Kidney (tissue), 14 donors: ENCODE measurements around the gene NPC1. TPM values are rescaled to one million over a fixed set of nuclear protein-coding genes. Genes with fewer than 3 reads are reported as not detected.

ENCODE experiments used
- DNase-seq, 5 donors: peaks; one replicate each; pipeline ENCODE4 v3.0.0-alpha.2; 2013 to 2020
- FAIRE-seq: peaks from 2 replicates; lab custom pipeline; 2012; peaks lifted over from hg19 to GRCh38; lab: Jason Lieb, UNC
- H3K27ac ChIP-seq, 2 donors: one replicate each; pipeline ENCODE4 v1.7.0; 2013; ENCODE audit warnings: low read depth in 2 of 2, low read length in 2 of 2, inconsistent platforms in 1 of 2
- H3K27me3 ChIP-seq: one replicate; pipeline ENCODE4 v1.7.1; 2013; ENCODE audit warnings: low read length, inconsistent platforms; ENCODE audit not compliant: control insufficient read depth, insufficient read depth
- H3K36me3 ChIP-seq, 3 donors: one replicate each; pipeline versions ENCODE4 v1.7.0 to v1.7.1; 2013; ENCODE audit warnings: low read length in 3 of 3, control low read depth in 1 of 3, inconsistent platforms in 1 of 3; ENCODE audit not compliant: insufficient read depth in 3 of 3, control insufficient read depth in 2 of 3
- H3K4me1 ChIP-seq, 3 donors: one replicate each; pipeline versions ENCODE4 v1.7.0 to v1.7.1; 2013; ENCODE audit warnings: low read length in 3 of 3, inconsistent platforms in 1 of 3, low read depth in 1 of 3; ENCODE audit not compliant: control insufficient read depth in 2 of 3, insufficient read depth in 2 of 3
- H3K4me3 ChIP-seq, 3 donors: one replicate each; pipeline versions ENCODE4 v1.7.0 to v1.8.1; 2013; ENCODE audit warnings: low read length in 3 of 3, control low read depth in 1 of 3, inconsistent platforms in 1 of 3
- H3K9ac ChIP-seq, 3 donors: one replicate each; pipeline versions ENCODE4 v1.7.0 to v1.7.1; 2013; ENCODE audit warnings: low read length in 3 of 3, control low read depth in 1 of 3, inconsistent platforms in 1 of 3
- H3K9me3 ChIP-seq, 3 donors: one replicate each; pipeline versions ENCODE4 v1.7.0 to v1.7.1; 2013; ENCODE audit warnings: low read length in 3 of 3, control low read depth in 1 of 3, inconsistent platforms in 1 of 3; ENCODE audit not compliant: control insufficient read depth in 2 of 3, insufficient read depth in 1 of 3
- intact Hi-C: fragments of 100-400 bp; cut with DNase I; formaldehyde crosslinking; loops from one replicate; pipeline ENCODE4 v1.11.1; 2022
- polyA plus RNA-seq: library from polyadenylated mRNA; stranded (reverse); fragments of 350-450 nt; fragmentation: Illumina TruSeq; extraction: RNeasy Lipid Tissue Mini Kit (QIAGEN cat#74804); gene quantifications from one replicate; pipeline ENCODE4 v1.2.3, GENCODE V29; 2014; ENCODE audit warnings: low read depth, low replicate concordance; ENCODE audit not compliant: insufficient read depth
- total RNA-seq: library from RNA; stranded (reverse); fragmentation: NEBNext Ultra II Directional; extraction: Animal tissue kit (Norgen Biotek cat#: 25700); gene quantifications from one replicate; pipeline ENCODE4 v1.2.1, GENCODE V29; 2021
- TF ChIP-seq, protein P1 (sequence below): IDR thresholded peaks from 3 replicates; pipeline ENCODE4 v1.5.1; 2012; ENCODE audit warnings: mild to moderate bottlenecking, moderate library complexity, borderline replicate concordance; ENCODE audit not compliant: insufficient read depth; ENCODE audit errors: extremely low read depth
- donor health status: control.
- donor health status: control.
- donor health status: control.
- donor health status: control.
- donor health status: control.
- donor health status: DM: yes; HTN: yes; CAD: no.
- donor health status: Normal renal cell carcinoma (clear cell type).

The NPC1 gene
- total and polyA plus RNA-seq, 2 donors from 2014 or later, result 16.0 to 50.2 TPM

DNA sequence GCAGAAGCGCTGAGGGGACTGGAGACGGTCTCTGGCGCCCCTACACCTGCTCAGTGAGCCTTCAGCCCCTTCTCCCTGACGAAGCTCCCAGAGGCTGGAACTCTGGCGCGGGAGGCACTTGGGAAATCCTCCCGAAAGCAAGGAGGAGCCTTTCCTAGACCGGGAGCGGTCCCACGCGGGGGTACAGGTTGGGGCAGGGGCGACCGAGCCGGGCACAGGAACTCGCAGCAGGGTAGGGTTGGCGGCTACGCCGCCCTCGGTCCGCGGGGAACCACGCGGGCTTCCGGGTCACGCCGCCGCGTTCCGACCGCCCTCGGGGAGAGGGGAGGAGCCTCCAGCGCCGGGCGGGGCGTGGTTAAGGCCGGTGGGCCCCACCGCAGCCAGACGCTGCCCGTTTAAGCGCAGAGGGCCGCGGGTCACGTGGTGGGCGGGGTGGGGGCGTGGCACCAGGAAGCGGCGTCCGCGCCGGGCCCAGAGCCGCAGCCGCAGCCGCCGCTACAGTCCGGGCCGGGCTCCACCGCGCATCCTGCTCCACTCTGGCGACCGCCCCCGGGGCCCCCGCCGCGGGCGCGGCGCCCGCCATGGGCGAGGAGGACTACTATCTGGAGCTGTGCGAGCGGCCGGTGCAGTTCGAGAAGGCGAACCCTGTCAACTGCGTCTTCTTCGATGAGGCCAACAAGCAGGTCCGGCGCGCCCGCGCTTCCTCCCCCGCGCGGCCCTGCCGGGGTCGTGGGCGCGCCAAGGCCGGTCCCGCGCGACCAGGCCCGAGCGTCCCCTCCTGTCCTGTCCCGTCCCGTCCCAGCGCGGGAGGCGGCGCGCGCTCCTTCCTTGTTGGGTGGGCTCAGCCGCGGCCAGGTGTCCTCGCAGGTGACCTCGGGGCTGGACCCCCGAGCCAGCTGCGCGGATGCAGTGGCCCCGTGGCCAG, 83.0 kb downstream of the NPC1 start, which contains the start of gene RMC1:
TSS of gene RMC1 (plus strand) at position 474 of the 925 bp plus-strand sequence. CDS start at position 582, 108 bp downstream.
- peak; percentile 95 to 99 (median 97) for DNase-seq
- intact Hi-C loops, result no loop called here
- Histone ChIP-seq H3K9me3 (no peaks in the 10 kb centered on the region), H3K36me3 (peaks cover 0 to 4% (median 2%) of the 10 kb centered on the region in 3 donors), H3K27me3 (no peaks in the 10 kb centered on the region), H3K9ac (peak within 1 kb of the TSS; percentile 30 to 88 (median 43)), H3K27ac (peak within 1 kb of the TSS; percentile 80 to 81), H3K4me1 (peaks cover 0 to 10% (median 6%) of the 10 kb centered on the region in 3 donors), H3K4me3 (peak within 1 kb of the TSS; percentile 63 to 83 (median 73))
- no peak for FAIRE-seq
- TF ChIP-seq, protein P1, sequence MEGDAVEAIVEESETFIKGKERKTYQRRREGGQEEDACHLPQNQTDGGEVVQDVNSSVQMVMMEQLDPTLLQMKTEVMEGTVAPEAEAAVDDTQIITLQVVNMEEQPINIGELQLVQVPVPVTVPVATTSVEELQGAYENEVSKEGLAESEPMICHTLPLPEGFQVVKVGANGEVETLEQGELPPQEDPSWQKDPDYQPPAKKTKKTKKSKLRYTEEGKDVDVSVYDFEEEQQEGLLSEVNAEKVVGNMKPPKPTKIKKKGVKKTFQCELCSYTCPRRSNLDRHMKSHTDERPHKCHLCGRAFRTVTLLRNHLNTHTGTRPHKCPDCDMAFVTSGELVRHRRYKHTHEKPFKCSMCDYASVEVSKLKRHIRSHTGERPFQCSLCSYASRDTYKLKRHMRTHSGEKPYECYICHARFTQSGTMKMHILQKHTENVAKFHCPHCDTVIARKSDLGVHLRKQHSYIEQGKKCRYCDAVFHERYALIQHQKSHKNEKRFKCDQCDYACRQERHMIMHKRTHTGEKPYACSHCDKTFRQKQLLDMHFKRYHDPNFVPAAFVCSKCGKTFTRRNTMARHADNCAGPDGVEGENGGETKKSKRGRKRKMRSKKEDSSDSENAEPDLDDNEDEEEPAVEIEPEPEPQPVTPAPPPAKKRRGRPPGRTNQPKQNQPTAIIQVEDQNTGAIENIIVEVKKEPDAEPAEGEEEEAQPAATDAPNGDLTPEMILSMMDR, result peak; percentile 19

- TF ChIP-seq, protein P1, result no peak
These were observed 83.7 kb downstream of the NPC1 start for GRCh38 chr18:23502516-23503037.

DNA sequence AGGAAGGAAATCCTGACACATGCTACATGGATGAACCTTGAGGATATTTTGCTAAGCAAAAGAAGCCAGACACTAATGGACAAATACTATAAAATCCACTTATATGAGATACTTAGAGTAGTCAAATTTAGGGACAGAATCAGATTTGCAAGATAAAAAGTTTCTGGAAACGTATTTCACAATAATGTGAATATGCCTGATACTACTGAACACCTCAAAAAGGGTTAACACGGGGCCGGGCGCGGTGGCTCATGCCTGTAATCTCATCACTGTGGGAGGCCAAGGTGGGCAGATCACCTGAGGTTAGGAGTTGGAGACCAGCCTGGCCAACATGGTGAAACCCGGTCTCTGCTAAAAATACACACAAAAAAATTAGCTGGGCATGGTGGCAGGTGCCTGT, 84.7 kb downstream of the NPC1 start:
- no peaks in the 10 kb centered on the region for H3K9me3 ChIP-seq
- H3K27ac ChIP-seq, result no peak overlapping the region
- no peak overlapping the region for H3K4me3 ChIP-seq
- no peaks in the 10 kb centered on the region for H3K27me3 ChIP-seq
- FAIRE-seq, result no peak
- no peak for DNase-seq
- no peak overlapping the region for H3K9ac ChIP-seq
- no peaks in the 10 kb centered on the region for H3K36me3 ChIP-seq
- intact Hi-C loops, result no loop called here
- peaks cover 0 to 10% (median 6%) of the 10 kb centered on the region in 3 donors for H3K4me1 ChIP-seq
- TF ChIP-seq, protein P1, result no peak

More at GRCh38 chr18:23502516-23503037, 83.7 kb downstream of the NPC1 start:
- Histone ChIP-seq H3K9ac (peak overlapping the region in 2 of 3 donors; percentile 30 to 80), H3K27me3 (no peaks in the 10 kb centered on the region), H3K9me3 (no peaks in the 10 kb centered on the region), H3K4me1 (peaks cover 0 to 10% (median 6%) of the 10 kb centered on the region in 3 donors), H3K4me3 (peak overlapping the region; percentile 63 to 83 (median 63)), H3K27ac (peak overlapping the region; percentile 80 to 81), H3K36me3 (no peaks in the 10 kb centered on the region)
- no peak for DNase-seq
- no peak for FAIRE-seq
- intact Hi-C loops, result no loop called here
